K562 (cell line): ENCODE measurements around the gene GXYLT2. TPM values are rescaled to one million over a fixed set of nuclear protein-coding genes. Genes with fewer than 3 reads are reported as not detected.

Experiments
- ARID1B ChIP-seq: fragments of 450-650 bp; IDR thresholded peaks from 2 replicates; pipeline ENCODE4 v1.6.1; 2016; ENCODE audit warnings: antibody characterized with exemption, mild to moderate bottlenecking, inconsistent platforms
- CBX5 ChIP-seq: IDR thresholded peaks from 2 replicates; pipeline ENCODE4 v1.6.1; 2014; ENCODE audit warnings: low read depth, borderline replicate concordance
- CC2D1A ChIP-seq: fragments of 450-650 bp; IDR thresholded peaks from 2 replicates; pipeline ENCODE4 v1.6.1; 2017; ENCODE audit warnings: mild to moderate bottlenecking
- CEBPB ChIP-seq: fragments of 450-650 bp; IDR thresholded peaks from 2 replicates; pipeline ENCODE4 v1.6.1; 2016; ENCODE audit warnings: missing genetic modification characterization, missing compliant biosample characterization
- FOXK2 ChIP-seq, 2 experiments: fragments of 450-650 bp; IDR thresholded peaks in 1 of 2; conservative IDR thresholded peaks in 1 of 2; 2 replicates each; pipeline ENCODE4 v1.6.1; 2016; ENCODE audit warnings: low read depth in 2 of 2, mild to moderate bottlenecking in 1 of 2
- HLTF ChIP-seq: fragments of 450-650 bp; IDR thresholded peaks from 2 replicates; pipeline ENCODE4 v1.6.1; 2016
- L3MBTL2 ChIP-seq: fragments of 450-650 bp; IDR thresholded peaks from 2 replicates; pipeline ENCODE4 v1.6.1; 2016; ENCODE audit warnings: mild to moderate bottlenecking, moderate library complexity
- MCM2 ChIP-seq: fragments of 450-650 bp; IDR thresholded peaks from 2 replicates; pipeline ENCODE4 v1.6.1; 2017; ENCODE audit warnings: low read depth, mild to moderate bottlenecking
- MTA1 ChIP-seq: fragments of 450-650 bp; IDR thresholded peaks from 2 replicates; pipeline ENCODE4 v1.6.1; 2017; ENCODE audit warnings: borderline replicate concordance
- PML ChIP-seq: IDR thresholded peaks from 2 replicates; pipeline ENCODE4 v1.6.1; 2012; ENCODE audit warnings: low read length, inconsistent platforms
- POLR2AphosphoS5 ChIP-seq: IDR thresholded peaks from 2 replicates; pipeline ENCODE4 v1.6.1; 2011; ENCODE audit warnings: mild to moderate bottlenecking, low read depth, low read length, moderate library complexity; ENCODE audit not compliant: control insufficient read depth, insufficient read depth
- PTTG1 ChIP-seq: fragments of 450-650 bp; IDR thresholded peaks from 2 replicates; pipeline ENCODE4 v1.6.1; 2016; ENCODE audit warnings: low read depth, mild to moderate bottlenecking, missing genetic modification characterization, missing compliant biosample characterization
- SAFB ChIP-seq: fragments of 200-400 bp; formaldehyde crosslinking; IDR thresholded peaks from 2 replicates; pipeline ENCODE4 v1.6.1; 2017; ENCODE audit warnings: low read depth, low read length, borderline replicate concordance
- SP1 ChIP-seq: sonication (generic); formaldehyde crosslinking; IDR thresholded peaks from 2 replicates; pipeline ENCODE4 v1.8.1; 2022; ENCODE audit warnings: mild to moderate bottlenecking, missing genetic modification reagents
- TAF1 ChIP-seq: IDR thresholded peaks from 2 replicates; pipeline ENCODE4 v1.6.1; 2011; ENCODE audit warnings: mild to moderate bottlenecking, low read length, moderate library complexity; ENCODE audit not compliant: insufficient read depth, control insufficient read depth, severe bottlenecking; ENCODE audit errors: extremely low read depth
- TFAP4 ChIP-seq: sonication (generic); formaldehyde crosslinking; IDR thresholded peaks from 2 replicates; pipeline ENCODE4 v1.8.0; 2022; ENCODE audit warnings: missing genetic modification reagents, mild to moderate bottlenecking, moderate library complexity, borderline replicate concordance
- TRIM24 ChIP-seq, 2 experiments: fragments of 450-650 bp; IDR thresholded peaks; 2 replicates each; pipeline ENCODE4 v1.6.1; 2016
- ZBTB11 ChIP-seq, 3 experiments: fragments of 200-800 bp in 1 of 3; fragments of 250-450 bp in 1 of 3; fragments of 450-650 bp in 1 of 3; sonication (Bioruptor Pico) in 1 of 3; sonication (Bioruptor generic) in 1 of 3; formaldehyde crosslinking in 1 of 3; IDR thresholded peaks; 2 replicates each; pipeline versions ENCODE4 v1.6.1 to v1.8.0; 2016 to 2022; ENCODE audit warnings: mild to moderate bottlenecking in 2 of 3, missing genetic modification characterization in 2 of 3, missing compliant biosample characterization in 1 of 3, moderate library complexity in 1 of 3
- ZC3H4 ChIP-seq: sonication (generic); formaldehyde crosslinking; IDR thresholded peaks from 2 replicates; pipeline ENCODE4 v1.9.0; 2021; ENCODE audit warnings: missing genetic modification reagents, borderline replicate concordance
- ZNF134 ChIP-seq: fragments of 250-450 bp; sonication (Bioruptor Pico); conservative IDR thresholded peaks from 2 replicates; pipeline ENCODE4 v1.4.0; 2020
- ZNF224 ChIP-seq: sonication (generic); formaldehyde crosslinking; IDR thresholded peaks from 2 replicates; pipeline ENCODE4 v1.8.0; 2022; ENCODE audit warnings: mild to moderate bottlenecking, missing genetic modification reagents
- ZNF274 ChIP-seq: IDR thresholded peaks from 2 replicates; pipeline ENCODE4 v1.6.1; 2011; ENCODE audit warnings: low read depth, mild to moderate bottlenecking, low read length, moderate library complexity, borderline replicate concordance
- ZNF384 ChIP-seq: IDR thresholded peaks from 2 replicates; pipeline ENCODE4 v1.6.1; 2012; ENCODE audit warnings: low read depth, low read length, improper control_type of control experiment
- ZNF431 ChIP-seq: sonication (generic); formaldehyde crosslinking; IDR thresholded peaks from 2 replicates; pipeline ENCODE4 v1.8.0; 2022; ENCODE audit warnings: mild to moderate bottlenecking, missing genetic modification reagents
- ZNF696 ChIP-seq: fragments of 250-450 bp; sonication (Bioruptor Pico); conservative IDR thresholded peaks from 2 replicates; pipeline ENCODE4 v1.4.0; 2020; ENCODE audit warnings: mild to moderate bottlenecking, moderate library complexity
- ZNF766 ChIP-seq: fragments of 200-800 bp; sonication (Bioruptor generic); conservative IDR thresholded peaks from 2 replicates; pipeline ENCODE4 v1.6.1; 2016; ENCODE audit warnings: missing genetic modification characterization, missing compliant biosample characterization
- polyA plus RNA-seq, 8 experiments: library from polyadenylated mRNA; depleted of rRNA in 4 of 8; stranded (reverse) in 5 of 8; unstranded in 3 of 8; fragments of >200 nt; fragmentation: Nextera tagmentation in 2 of 8; fragmentation: Illumina TruSeq in 1 of 8; extraction: Ambion mirVana in 2 of 8; extraction: Trizol in 1 of 8; gene quantifications; 2 replicates each; pipeline versions ENCODE4 v1.2.1 to v1.2.3, GENCODE V29; 2011 to 2014; ENCODE audit warnings: inconsistent platforms in 1 of 8, missing spikeins in 1 of 8
- total RNA-seq, 7 experiments: library from RNA; depleted of rRNA in 6 of 7; stranded (reverse); fragments of >200 nt in 6 of 7; fragmentation: Illumina TruSeq in 2 of 7; extraction: Trizol in 2 of 7; gene quantifications; 2 replicates each; pipeline versions ENCODE4 v1.2.1 to v1.2.3, GENCODE V29; 2011 to 2021; ENCODE audit warnings: low replicate concordance in 1 of 7

The GXYLT2 gene
- total and polyA plus RNA-seq, 9 of the 15 experiments (the other 6 are each of a cell fraction or from before 2014, with no cell fraction given): 0.71 to 6.0 (median 3.3) TPM

- TF ChIP-seq ZNF696 (CRISPR knock-in tag) (no peak), CEBPB (peak; percentile 100), L3MBTL2 (peak; percentile 62), SAFB (no peak), ZNF274 (no peak), CBX5 (no peak), ZNF224 (CRISPR knock-in tag) (no peak), ARID1B (peak; percentile 83), ZNF766 (peak; percentile 83), TFAP4 (CRISPR knock-in tag) (no peak), TAF1 (no peak), ZNF431 (CRISPR knock-in tag) (no peak), PML (no peak), POLR2AphosphoS5 (no peak), SP1 (CRISPR knock-in tag) (no peak), CC2D1A (0 out of 2 replicates have a peak, but pooled peaks have one; percentile 24), ZNF384 (no peak), MTA1 (0 out of 2 replicates have a peak, but pooled peaks have one; percentile 33), FOXK2 (conservative IDR thresholded peaks at IDR 0.05 in 1 of 2, IDR thresholded peaks at IDR 0.05 in 1 of 2; ENCODE audit: low read depth in 2 of 2) (peak in 1 of 2 experiments; percentile 62; a peak in 1 of 4 replicates), ZC3H4 (CRISPR knock-in tag) (no peak), ZNF134 (no peak), HLTF (0 out of 2 replicates have a peak, but pooled peaks have one; percentile 17), PTTG1 (no peak), MCM2 (no peak), TRIM24 (IDR thresholded peaks at IDR 0.05) (peak; percentile 81 to 86), ZBTB11 (CRISPR knock-in tag; IDR thresholded peaks at IDR 0.05) (0 out of 6 replicates have a peak, but pooled peaks of 1 of the 3 experiments have one; percentile 20)
Measured at GRCh38 chr3:72938471-72939265, 50.8 kb downstream of the GXYLT2 start (continued).
